ENCODE measurements around the gene G3BP1. TPM values are rescaled to one million over a fixed set of nuclear protein-coding genes. Genes with fewer than 3 reads are reported as not detected.
"Not testable (repeated sequence)": the region's sequence is repeated elsewhere in the genome, so short reads cannot be mapped to it uniquely, and the experiment has no call there.

Gene G3BP1
- total RNA-seq, 1 donor from 2014 or later, result 109 TPM

- Histone ChIP-seq H3K4me3 (ENCODE audit: low read length in 3 of 3) (no peak overlapping the region), H3K27me3 (ENCODE audit: control insufficient read depth in 3 of 3, insufficient read depth in 3 of 3, low read length in 3 of 3) (no peaks in the 10 kb centered on the region), H3K9ac (ENCODE audit: low read depth in 1 of 3, low read length in 3 of 3) (no peak overlapping the region), H3K4me1 (ENCODE audit: control insufficient read depth in 3 of 3, insufficient read depth in 3 of 3, low read length in 3 of 3) (no peaks in the 10 kb centered on the region), H3K9me3 (ENCODE audit: control insufficient read depth in 3 of 3, low read length in 3 of 3) (no peaks in the 10 kb centered on the region), H3K27ac (ENCODE audit: low read depth, low read length) (no peak overlapping the region), H3K36me3 (ENCODE audit: control insufficient read depth in 3 of 3, insufficient read depth in 3 of 3, low read length in 3 of 3) (peaks cover 0 to 2% (median 0%) of the 10 kb centered on the region in 3 donors)
These were observed 57.6 kb downstream of the G3BP1 start for GRCh38 chr5:151829370-151829769.

- not testable (repeated sequence) for H3K27me3 ChIP-seq (ENCODE audit: control insufficient read depth in 3 of 3, insufficient read depth in 3 of 3, low read length in 3 of 3); H3K4me1 ChIP-seq (ENCODE audit: control insufficient read depth in 3 of 3, insufficient read depth in 3 of 3, low read length in 3 of 3); H3K4me3 ChIP-seq (ENCODE audit: low read length in 3 of 3); H3K9me3 ChIP-seq (ENCODE audit: control insufficient read depth in 3 of 3, low read length in 3 of 3); H3K27ac ChIP-seq (ENCODE audit: low read depth, low read length); H3K36me3 ChIP-seq (ENCODE audit: control insufficient read depth in 3 of 3, insufficient read depth in 3 of 3, low read length in 3 of 3); H3K9ac ChIP-seq (ENCODE audit: low read depth in 1 of 3, low read length in 3 of 3)
These were observed 61.1 kb downstream of the G3BP1 start for GRCh38 chr5:151832843-151833242.

GRCh38 chr5:151846765-151847164 lies 75.0 kb downstream of the G3BP1 start:
- Histone ChIP-seq H3K27me3 (ENCODE audit: control insufficient read depth in 3 of 3, insufficient read depth in 3 of 3, low read length in 3 of 3) (no peaks in the 10 kb centered on the region), H3K9ac (ENCODE audit: low read depth in 1 of 3, low read length in 3 of 3) (no peak overlapping the region), H3K36me3 (ENCODE audit: control insufficient read depth in 3 of 3, insufficient read depth in 3 of 3, low read length in 3 of 3) (no peaks in the 10 kb centered on the region), H3K27ac (ENCODE audit: low read depth, low read length) (no peak overlapping the region), H3K4me1 (ENCODE audit: control insufficient read depth in 3 of 3, insufficient read depth in 3 of 3, low read length in 3 of 3) (no peaks in the 10 kb centered on the region), H3K9me3 (ENCODE audit: control insufficient read depth in 3 of 3, low read length in 3 of 3) (peaks cover 0 to 4% (median 2%) of the 10 kb centered on the region in 3 donors), H3K4me3 (ENCODE audit: low read length in 3 of 3) (no peak overlapping the region)

GRCh38 chr5:151847871-151848270 lies 76.1 kb downstream of the G3BP1 start:
- no peaks in the 10 kb centered on the region for H3K36me3 ChIP-seq (ENCODE audit: control insufficient read depth in 3 of 3, insufficient read depth in 3 of 3, low read length in 3 of 3)
- H3K27me3 ChIP-seq (ENCODE audit: control insufficient read depth in 3 of 3, insufficient read depth in 3 of 3, low read length in 3 of 3), result no peaks in the 10 kb centered on the region
- H3K27ac ChIP-seq (ENCODE audit: low read depth, low read length), result no peak overlapping the region
- H3K9me3 ChIP-seq (ENCODE audit: control insufficient read depth in 3 of 3, low read length in 3 of 3), result peaks cover 0 to 4% (median 0%) of the 10 kb centered on the region in 3 donors
- no peak overlapping the region for H3K4me3 ChIP-seq (ENCODE audit: low read length in 3 of 3)
- H3K4me1 ChIP-seq (ENCODE audit: control insufficient read depth in 3 of 3, insufficient read depth in 3 of 3, low read length in 3 of 3), result no peaks in the 10 kb centered on the region
- H3K9ac ChIP-seq (ENCODE audit: low read depth in 1 of 3, low read length in 3 of 3), result no peak overlapping the region

GRCh38 chr5:151855701-151856100 lies 83.9 kb downstream of the G3BP1 start:
- Histone ChIP-seq H3K36me3 (ENCODE audit: control insufficient read depth in 3 of 3, insufficient read depth in 3 of 3, low read length in 3 of 3) (no peaks in the 10 kb centered on the region), H3K4me3 (ENCODE audit: low read length in 3 of 3) (no peak overlapping the region), H3K4me1 (ENCODE audit: control insufficient read depth in 3 of 3, insufficient read depth in 3 of 3, low read length in 3 of 3) (no peaks in the 10 kb centered on the region), H3K27me3 (ENCODE audit: control insufficient read depth in 3 of 3, insufficient read depth in 3 of 3, low read length in 3 of 3) (no peaks in the 10 kb centered on the region), H3K9ac (ENCODE audit: low read depth in 1 of 3, low read length in 3 of 3) (no peak overlapping the region), H3K9me3 (ENCODE audit: control insufficient read depth in 3 of 3, low read length in 3 of 3) (no peaks in the 10 kb centered on the region), H3K27ac (ENCODE audit: low read depth, low read length) (no peak overlapping the region)

- Histone ChIP-seq H3K9me3 (ENCODE audit: control insufficient read depth in 3 of 3, low read length in 3 of 3) (no peaks in the 10 kb centered on the region), H3K27ac (ENCODE audit: low read depth, low read length) (no peak overlapping the region), H3K4me3 (ENCODE audit: low read length in 3 of 3) (no peak overlapping the region), H3K9ac (ENCODE audit: low read depth in 1 of 3, low read length in 3 of 3) (no peak overlapping the region), H3K36me3 (ENCODE audit: control insufficient read depth in 3 of 3, insufficient read depth in 3 of 3, low read length in 3 of 3) (no peaks in the 10 kb centered on the region), H3K27me3 (ENCODE audit: control insufficient read depth in 3 of 3, insufficient read depth in 3 of 3, low read length in 3 of 3) (no peaks in the 10 kb centered on the region), H3K4me1 (ENCODE audit: control insufficient read depth in 3 of 3, insufficient read depth in 3 of 3, low read length in 3 of 3) (no peaks in the 10 kb centered on the region)
These were observed 85.1 kb downstream of the G3BP1 start for GRCh38 chr5:151856861-151857260.

- not testable (repeated sequence) for H3K4me3 ChIP-seq (ENCODE audit: low read length in 3 of 3); H3K4me1 ChIP-seq (ENCODE audit: control insufficient read depth in 3 of 3, insufficient read depth in 3 of 3, low read length in 3 of 3); H3K27ac ChIP-seq (ENCODE audit: low read depth, low read length); H3K9me3 ChIP-seq (ENCODE audit: control insufficient read depth in 3 of 3, low read length in 3 of 3); H3K36me3 ChIP-seq (ENCODE audit: control insufficient read depth in 3 of 3, insufficient read depth in 3 of 3, low read length in 3 of 3); H3K27me3 ChIP-seq (ENCODE audit: control insufficient read depth in 3 of 3, insufficient read depth in 3 of 3, low read length in 3 of 3); H3K9ac ChIP-seq (ENCODE audit: low read depth in 1 of 3, low read length in 3 of 3)
These were observed 89.1 kb downstream of the G3BP1 start for GRCh38 chr5:151860867-151861266.

Other genes starting within 250 kb of the G3BP1 start
- gene FAT2, start 180.6 kb upstream of the G3BP1 start, total RNA-seq, result under 0.01 TPM
- 1,314 TPM for gene SPARC, start 85.0 kb upstream of the G3BP1 start, total RNA-seq
- gene ATOX1, start 13.3 kb upstream of the G3BP1 start, total RNA-seq, result 20.4 TPM
- not detected for gene GLRA1, start 152.9 kb downstream of the G3BP1 start, total RNA-seq

Measured in skeletal muscle tissue (tissue), 4 donors.